AG09309 (cell line): ENCODE results near the gene PDE4C.
A peak's percentile ranks its signal among the peaks of the same experiment; 100 is the strongest.

ENCODE experiments used
- DNase-seq: peaks from one replicate; pipeline ENCODE4 v3.0.0-alpha.2; 2010; ENCODE audit warnings: low read depth
- H3K4me3 ChIP-seq: 2 replicates; pipeline ENCODE4 v1.5.1; 2011; ENCODE audit warnings: mild to moderate bottlenecking, low read depth, low read length, moderate library complexity; ENCODE audit not compliant: control insufficient read depth
- CTCF ChIP-seq: IDR thresholded peaks from 2 replicates; pipeline ENCODE4 v1.5.1; 2011; ENCODE audit warnings: mild to moderate bottlenecking, low read depth, low read length, inconsistent platforms; ENCODE audit not compliant: insufficient read depth, control insufficient read depth; ENCODE audit errors: missing control alignments

PDE4C gene

GRCh38 chr19:18193388-18194180, 32.7 kb downstream of the PDE4C start:
- DNase-seq, result no peak
- no peak for TF ChIP-seq CTCF
- peak overlapping the region; percentile 86 for H3K4me3 ChIP-seq

- TF ChIP-seq CTCF, result no peak
- peak; percentile 100 for DNase-seq
- H3K4me3 ChIP-seq, result peak within 1 kb of the TSS; percentile 86
Observed at GRCh38 chr19:18192673-18193387, 33.4 kb downstream of the PDE4C start, which contains the start of gene MPV17L2. Gene MPV17L2, plus strand, starts transcription at chr19:18193218. Its CDS starts 64 bp downstream, at chr19:18193282.

GRCh38 chr19:18191640-18192062, 34.6 kb downstream of the PDE4C start:
- H3K4me3 ChIP-seq, result peak overlapping the region; percentile 61
- no peak for DNase-seq
- TF ChIP-seq CTCF, result no peak

GRCh38 chr19:18190278-18190677, 36.0 kb downstream of the PDE4C start:
- no peak for DNase-seq
- no peak overlapping the region for H3K4me3 ChIP-seq
- TF ChIP-seq CTCF, result no peak

GRCh38 chr19:18185538-18185937, 40.7 kb downstream of the PDE4C start:
- TF ChIP-seq CTCF, result no peak
- no peak overlapping the region for H3K4me3 ChIP-seq
- no peak for DNase-seq

GRCh38 chr19:18183529-18183928, 42.7 kb downstream of the PDE4C start:
- H3K4me3 ChIP-seq, result no peak overlapping the region
- TF ChIP-seq CTCF, result no peak
- no peak for DNase-seq
